ENCODE measurements around the gene ARSG.

Gene ARSG

GRCh38 chr17:68310152-68310551 lies 18.9 kb downstream of the ARSG start:
- H3K9me3 ChIP-seq (ENCODE audit: low read length) = 0 out of 2 replicates have a peak, but pooled peaks cover 7% of the 10 kb centered on the region
- no peaks in the 10 kb centered on the region for H3K9me2 ChIP-seq (ENCODE audit: low read depth, low read length)
- no peaks in the 10 kb centered on the region for H3K79me2 ChIP-seq (ENCODE audit: insufficient read depth, low read length)
- H3K27me3 ChIP-seq (ENCODE audit: insufficient read depth, low read length) = no peaks in the 10 kb centered on the region
- H3F3A ChIP-seq (ENCODE audit: insufficient read depth, low read length) = no peaks in the 10 kb centered on the region
- no peak overlapping the region for H3K4me3 ChIP-seq (ENCODE audit: low read depth, low read length, poor library complexity, severe bottlenecking)
- H3K27ac ChIP-seq (ENCODE audit: low read depth, low read length, poor library complexity, severe bottlenecking) = no peak overlapping the region
- no peak overlapping the region for H2AFZ ChIP-seq (ENCODE audit: low read length)
- H3K36me3 ChIP-seq (ENCODE audit: insufficient read depth, low read length) = peaks cover 34% of the 10 kb centered on the region
- no peak overlapping the region for H3K9ac ChIP-seq (ENCODE audit: low read length)
- no peak overlapping the region for H3K4me2 ChIP-seq (ENCODE audit: low read length)
- H4K20me1 ChIP-seq (ENCODE audit: insufficient read depth, low read length) = no peaks in the 10 kb centered on the region
- no peak for TF ChIP-seq CTCF (IDR thresholded peaks at IDR 0.05; ENCODE audit: low read length)
- TF ChIP-seq EZH2 (IDR thresholded peaks at IDR 0.05; ENCODE audit: borderline replicate concordance, low read length) = no peak
- H3K4me1 ChIP-seq (ENCODE audit: insufficient read depth, low read length, severe bottlenecking) = no peaks in the 10 kb centered on the region

GRCh38 chr17:68314916-68315535 lies 23.7 kb downstream of the ARSG start:
- no peak overlapping the region for H3K4me2 ChIP-seq (ENCODE audit: low read length)
- no peaks in the 10 kb centered on the region for H4K20me1 ChIP-seq (ENCODE audit: insufficient read depth, low read length)
- H3K9me2 ChIP-seq (ENCODE audit: low read depth, low read length) = no peaks in the 10 kb centered on the region
- no peak overlapping the region for H2AFZ ChIP-seq (ENCODE audit: low read length)
- no peaks in the 10 kb centered on the region for H3K27me3 ChIP-seq (ENCODE audit: insufficient read depth, low read length)
- H3K79me2 ChIP-seq (ENCODE audit: insufficient read depth, low read length) = no peaks in the 10 kb centered on the region
- TF ChIP-seq EZH2 (IDR thresholded peaks at IDR 0.05; ENCODE audit: borderline replicate concordance, low read length) (no peak), CTCF (IDR thresholded peaks at IDR 0.05; ENCODE audit: low read length) (no peak)
- H3K9me3 ChIP-seq (ENCODE audit: low read length) = no peaks in the 10 kb centered on the region
- H3K36me3 ChIP-seq (ENCODE audit: insufficient read depth, low read length) = peaks cover 12% of the 10 kb centered on the region; the same call in 1 of the 2 replicates
- H3K9ac ChIP-seq (ENCODE audit: low read length) = no peak overlapping the region
- H3F3A ChIP-seq (ENCODE audit: insufficient read depth, low read length) = no peaks in the 10 kb centered on the region
- no peak overlapping the region for H3K4me3 ChIP-seq (ENCODE audit: low read depth, low read length, poor library complexity, severe bottlenecking)
- H3K27ac ChIP-seq (ENCODE audit: low read depth, low read length, poor library complexity, severe bottlenecking) = no peak overlapping the region
- peaks cover 17% of the 10 kb centered on the region for H3K4me1 ChIP-seq (ENCODE audit: insufficient read depth, low read length, severe bottlenecking)

- Histone ChIP-seq H3K9ac (ENCODE audit: low read length) (no peak overlapping the region), H3K9me3 (ENCODE audit: low read length) (no peaks in the 10 kb centered on the region), H3K27ac (ENCODE audit: low read depth, low read length, poor library complexity, severe bottlenecking) (no peak overlapping the region), H3F3A (ENCODE audit: insufficient read depth, low read length) (no peaks in the 10 kb centered on the region), H3K27me3 (ENCODE audit: insufficient read depth, low read length) (no peaks in the 10 kb centered on the region), H3K4me2 (ENCODE audit: low read length) (no peak overlapping the region), H3K36me3 (ENCODE audit: insufficient read depth, low read length) (peaks cover 5% of the 10 kb centered on the region; the same call in 1 of the 2 replicates), H3K79me2 (ENCODE audit: insufficient read depth, low read length) (no peaks in the 10 kb centered on the region), H3K9me2 (ENCODE audit: low read depth, low read length) (no peaks in the 10 kb centered on the region), H3K4me1 (ENCODE audit: insufficient read depth, low read length, severe bottlenecking) (peaks cover 17% of the 10 kb centered on the region), H4K20me1 (ENCODE audit: insufficient read depth, low read length) (no peaks in the 10 kb centered on the region), H3K4me3 (ENCODE audit: low read depth, low read length, poor library complexity, severe bottlenecking) (no peak overlapping the region), H2AFZ (ENCODE audit: low read length) (no peak overlapping the region)
- TF ChIP-seq EZH2 (IDR thresholded peaks at IDR 0.05; ENCODE audit: borderline replicate concordance, low read length) = no peak
- no peak for TF ChIP-seq CTCF (IDR thresholded peaks at IDR 0.05; ENCODE audit: low read length)
Measured at GRCh38 chr17:68315930-68316329, 24.6 kb downstream of the ARSG start.

Data from OCI-LY1 (cell line).